ENCODE data around the gene CTXND1. TPM values are rescaled to one million over a fixed set of nuclear protein-coding genes. Genes with fewer than 3 reads are reported as not detected.

The CTXND1 gene
- polyA plus RNA-seq, 2 of the 4 experiments (the other 2 are of a cell fraction), result not detected

- 87% methylated on average over 2 of the region's 2 CpGs for WGBS (ENCODE audit: missing lambda C conversion rate)
- CTCF ChIA-PET, result interaction anchor here (1.2 to 2.6 kb wide), 5 partner anchors 11 to 23 kb away, joined by 3 to 11 read pairs (median 3); no protein-coding TSS in a partner anchor
- H3K27ac ChIP-seq, result no peak overlapping the region
- no peak for ATAC-seq
- DNase-seq (ENCODE audit: low read depth in 1 of 2, low spot score in 1 of 2), result no peak
- no peaks in the 10 kb centered on the region for H3K9me3 ChIP-seq
- H3K4me1 ChIP-seq, result no peaks in the 10 kb centered on the region
- FAIRE-seq, result no peak
- POLR2A ChIA-PET, result no interaction called here
- no peak overlapping the region for H3K4me2 ChIP-seq
- TF ChIP-seq CEBPB (IDR thresholded peaks at IDR 0.05), result no peak
- TF ChIP-seq TP53 (CRISPR knock-in tag; IDR thresholded peaks at IDR 0.05), result no peak
- H3K4me3 ChIP-seq, result no peak overlapping the region
Observed at GRCh38 chr15:80185152-80185551, 66.9 kb downstream of the CTXND1 start.

- no peak overlapping the region for H3K27ac ChIP-seq
- no peak for TF ChIP-seq JUN (IDR thresholded peaks at IDR 0.05)
- no peak for TF ChIP-seq KDM1A (IDR thresholded peaks at IDR 0.05; ENCODE audit: low read depth)
- no peak for TF ChIP-seq CTCF (IDR thresholded peaks at IDR 0.05)
- TF ChIP-seq RAD21 (conservative IDR thresholded peaks at IDR 0.05 in 1 of 2, IDR thresholded peaks at IDR 0.05 in 1 of 2), result no peak
- no peak for TF ChIP-seq ZC3H11A (IDR thresholded peaks at IDR 0.05)
- no peak for TF ChIP-seq SMC3 (IDR thresholded peaks at IDR 0.05)
- no peak for TF ChIP-seq MAX (IDR thresholded peaks at IDR 0.05)
- TF ChIP-seq POLR2AphosphoS2 (conservative IDR thresholded peaks at IDR 0.05; ENCODE audit: low read length), result no peak
- TF ChIP-seq USF2 (IDR thresholded peaks at IDR 0.05), result no peak
- TF ChIP-seq FOSB (CRISPR knock-in tag; IDR thresholded peaks at IDR 0.05), result no peak
- TF ChIP-seq RCOR1 (IDR thresholded peaks at IDR 0.05; ENCODE audit: low read depth, low read length), result no peak
- TF ChIP-seq EHF (CRISPR knock-in tag; IDR thresholded peaks at IDR 0.05), result no peak
- no peaks in the 10 kb centered on the region for H3K9me3 ChIP-seq
- H3K4me3 ChIP-seq, result no peak overlapping the region
- H3K4me1 ChIP-seq, result peaks cover 2% of the 10 kb centered on the region
- ATAC-seq (no peak), DNase-seq (ENCODE audit: low read depth in 1 of 2, low spot score in 1 of 2) (no peak), FAIRE-seq (no peak)
- 78% methylated on average over 7 of the region's 7 CpGs for WGBS (ENCODE audit: missing lambda C conversion rate)
- POLR2A ChIA-PET, result no interaction called here
- no peak overlapping the region for H3K4me2 ChIP-seq
- CTCF ChIA-PET, result interaction anchor here (1.1 to 2.6 kb wide), 7 partner anchors 11 to 124 kb away, joined by 3 to 11 read pairs (median 3); no protein-coding TSS in a partner anchor
Observed at GRCh38 chr15:80184554-80184953, 67.5 kb downstream of the CTXND1 start.

- no peak overlapping the region for H3K4me2 ChIP-seq
- ChIA-PET POLR2A (no interaction called here), CTCF (interaction anchor here (0.6 to 2.6 kb wide), 9 partner anchors 10 to 803 kb away, joined by 3 to 11 read pairs (median 3); no protein-coding TSS in a partner anchor)
- no peaks in the 10 kb centered on the region for H3K9me3 ChIP-seq
- TF ChIP-seq ZC3H11A (IDR thresholded peaks at IDR 0.05) (no peak), CTCF (IDR thresholded peaks at IDR 0.05) (peak; percentile 22; the same call in 2 of the 3 replicates), RAD21 (conservative IDR thresholded peaks at IDR 0.05 in 1 of 2, IDR thresholded peaks at IDR 0.05 in 1 of 2) (peak; percentile 10 to 33; a peak in 2 of 5 replicates)
- ATAC-seq (peak in 1 of 2 experiments; percentile 52; a peak in 1 of 6 replicates), FAIRE-seq (no peak), DNase-seq (ENCODE audit: low read depth in 1 of 2, low spot score in 1 of 2) (peak in 1 of 2 experiments; percentile 36)
- 81% methylated on average over 6 of the region's 6 CpGs for WGBS (ENCODE audit: missing lambda C conversion rate)
- H3K27ac ChIP-seq, result no peak overlapping the region
- H3K4me3 ChIP-seq, result no peak overlapping the region
- peaks cover 9% of the 10 kb centered on the region for H3K4me1 ChIP-seq
Observed at GRCh38 chr15:80183886-80184285, 68.1 kb downstream of the CTXND1 start.
